Measurements from ENCODE around the gene PPP2R2C.

PPP2R2C gene

GRCh38 chr4:6383929-6384328 is 88.5 kb downstream of the PPP2R2C start:
- DNase-seq (ENCODE audit: low spot score): no peak
- in situ Hi-C loops (cut with MboI; ENCODE audit: low pct_unique_long_range_greater_than_20kb, low sequenced_read_pairs, unreplicated experiment): no loop called here
- no peak for TF ChIP-seq CTCF (IDR thresholded peaks at IDR 0.05; ENCODE audit: extremely low read depth, insufficient read depth, missing control alignments)

GRCh38 chr4:6383009-6383404 is 89.4 kb downstream of the PPP2R2C start:
- DNase-seq (ENCODE audit: low spot score): no peak
- in situ Hi-C loops (cut with MboI; ENCODE audit: low pct_unique_long_range_greater_than_20kb, low sequenced_read_pairs, unreplicated experiment): no loop called here
- no peak for TF ChIP-seq CTCF (IDR thresholded peaks at IDR 0.05; ENCODE audit: extremely low read depth, insufficient read depth, missing control alignments)

- DNase-seq (ENCODE audit: low spot score): no peak
- TF ChIP-seq CTCF (IDR thresholded peaks at IDR 0.05; ENCODE audit: extremely low read depth, insufficient read depth, missing control alignments): no peak
- in situ Hi-C loops (cut with MboI; ENCODE audit: low pct_unique_long_range_greater_than_20kb, low sequenced_read_pairs, unreplicated experiment): no loop called here
Observed at GRCh38 chr4:6381571-6382123, 90.8 kb downstream of the PPP2R2C start.

- no peak for TF ChIP-seq CTCF (IDR thresholded peaks at IDR 0.05; ENCODE audit: extremely low read depth, insufficient read depth, missing control alignments)
- DNase-seq (ENCODE audit: low spot score): no peak
- in situ Hi-C loops (cut with MboI; ENCODE audit: low pct_unique_long_range_greater_than_20kb, low sequenced_read_pairs, unreplicated experiment): no loop called here
Observed at GRCh38 chr4:6380746-6381410, 91.5 kb downstream of the PPP2R2C start.

GRCh38 chr4:6379767-6380745 is 92.4 kb downstream of the PPP2R2C start:
- in situ Hi-C loops (cut with MboI; ENCODE audit: low pct_unique_long_range_greater_than_20kb, low sequenced_read_pairs, unreplicated experiment): no loop called here
- no peak for TF ChIP-seq CTCF (IDR thresholded peaks at IDR 0.05; ENCODE audit: extremely low read depth, insufficient read depth, missing control alignments)
- no peak for DNase-seq (ENCODE audit: low spot score)

Measured in GM13977 (cell line).